Measurements from ENCODE around the gene IL17RD. TPM values are rescaled to one million over a fixed set of nuclear protein-coding genes. Genes with fewer than 3 reads are reported as not detected.

IL17RD gene
- total and polyA plus RNA-seq, 2 of the 13 experiments (the other 11 are each of a cell fraction or from before 2014, with no cell fraction given), result 0.28 to 0.31 TPM

DNA sequence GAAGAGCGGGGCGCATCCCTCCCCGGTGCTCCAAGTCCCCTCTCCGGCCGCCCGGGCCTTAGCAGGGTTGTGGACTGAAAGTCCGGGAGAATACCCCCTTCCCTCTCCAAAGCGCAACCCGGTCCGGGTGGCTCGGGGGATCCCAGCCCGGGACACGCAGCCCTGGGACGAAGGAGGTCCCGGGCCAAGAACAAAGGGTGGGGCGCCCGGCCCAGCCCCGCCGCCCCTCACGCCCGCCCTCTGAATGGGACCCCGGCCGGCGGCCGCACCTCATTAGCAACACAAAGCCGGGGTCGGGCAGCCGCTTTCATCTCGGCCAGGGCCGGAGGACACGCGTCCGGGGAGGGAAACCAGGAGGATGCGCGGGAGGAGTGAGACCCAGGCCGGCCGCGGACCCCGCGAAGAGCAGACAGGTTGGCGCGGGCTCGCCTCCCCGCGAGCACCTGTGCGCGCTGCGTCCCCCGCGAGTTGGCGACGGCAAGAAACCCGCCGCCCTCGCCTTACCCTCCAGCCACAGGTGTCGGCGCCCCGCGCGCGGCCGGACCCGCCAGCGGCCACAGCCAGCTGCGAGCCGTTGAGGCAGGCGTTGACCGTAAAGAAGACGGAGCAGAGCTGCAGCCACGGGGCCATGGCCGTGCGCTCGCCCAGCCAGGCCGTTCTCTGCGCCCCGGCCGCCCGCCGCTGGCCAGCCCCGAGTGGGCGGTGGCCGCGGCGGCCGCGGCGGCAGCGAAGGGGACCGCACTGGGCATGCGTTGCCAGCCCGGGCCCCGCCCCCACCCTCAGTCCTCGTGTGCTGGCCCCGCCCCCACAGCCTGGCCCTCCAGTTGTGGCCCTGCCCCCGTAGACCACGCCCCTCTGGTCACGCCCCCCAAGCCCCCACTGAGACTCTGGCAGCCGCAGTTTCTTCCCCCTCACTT is at the start of gene IL17RD (continued):
- no peak for TF ChIP-seq RBFOX2 (IDR thresholded peaks at IDR 0.05; ENCODE audit: low read depth, low read length)
- TF ChIP-seq YY1 (IDR thresholded peaks at IDR 0.05; ENCODE audit: insufficient read depth, insufficient replicate concordance, low read depth, low read length), result no peak
- TF ChIP-seq ZNF768 (CRISPR knock-in tag; IDR thresholded peaks at IDR 0.05), result peak; percentile 31; the same call in 1 of the 2 replicates
- TF ChIP-seq ZEB1 (IDR thresholded peaks at IDR 0.05; ENCODE audit: insufficient replicate concordance, low read depth), result no peak
- no peak for TF ChIP-seq ZBTB1 (CRISPR knock-in tag; IDR thresholded peaks at IDR 0.05; ENCODE audit: borderline replicate concordance)
- no peak for TF ChIP-seq ZNF326 (CRISPR knock-in tag; IDR thresholded peaks at IDR 0.05; ENCODE audit: borderline replicate concordance)
- TF ChIP-seq CREB1 (IDR thresholded peaks at IDR 0.05), result no peak
- no peak for TF ChIP-seq CREB1 (CRISPR knock-in tag; IDR thresholded peaks at IDR 0.05)
- TF ChIP-seq GTF2F1 (IDR thresholded peaks at IDR 0.05; ENCODE audit: low read length), result no peak
- TF ChIP-seq ZNF350 (CRISPR knock-in tag; IDR thresholded peaks at IDR 0.05; ENCODE audit: borderline replicate concordance, low read depth), result no peak
- peak; percentile 32; the same call in 1 of the 2 replicates for TF ChIP-seq TBX2 (CRISPR knock-in tag; IDR thresholded peaks at IDR 0.05; ENCODE audit: borderline replicate concordance)
- no peak for TF ChIP-seq ZNF557 (CRISPR knock-in tag; IDR thresholded peaks at IDR 0.05)
- TF ChIP-seq, protein P1, sequence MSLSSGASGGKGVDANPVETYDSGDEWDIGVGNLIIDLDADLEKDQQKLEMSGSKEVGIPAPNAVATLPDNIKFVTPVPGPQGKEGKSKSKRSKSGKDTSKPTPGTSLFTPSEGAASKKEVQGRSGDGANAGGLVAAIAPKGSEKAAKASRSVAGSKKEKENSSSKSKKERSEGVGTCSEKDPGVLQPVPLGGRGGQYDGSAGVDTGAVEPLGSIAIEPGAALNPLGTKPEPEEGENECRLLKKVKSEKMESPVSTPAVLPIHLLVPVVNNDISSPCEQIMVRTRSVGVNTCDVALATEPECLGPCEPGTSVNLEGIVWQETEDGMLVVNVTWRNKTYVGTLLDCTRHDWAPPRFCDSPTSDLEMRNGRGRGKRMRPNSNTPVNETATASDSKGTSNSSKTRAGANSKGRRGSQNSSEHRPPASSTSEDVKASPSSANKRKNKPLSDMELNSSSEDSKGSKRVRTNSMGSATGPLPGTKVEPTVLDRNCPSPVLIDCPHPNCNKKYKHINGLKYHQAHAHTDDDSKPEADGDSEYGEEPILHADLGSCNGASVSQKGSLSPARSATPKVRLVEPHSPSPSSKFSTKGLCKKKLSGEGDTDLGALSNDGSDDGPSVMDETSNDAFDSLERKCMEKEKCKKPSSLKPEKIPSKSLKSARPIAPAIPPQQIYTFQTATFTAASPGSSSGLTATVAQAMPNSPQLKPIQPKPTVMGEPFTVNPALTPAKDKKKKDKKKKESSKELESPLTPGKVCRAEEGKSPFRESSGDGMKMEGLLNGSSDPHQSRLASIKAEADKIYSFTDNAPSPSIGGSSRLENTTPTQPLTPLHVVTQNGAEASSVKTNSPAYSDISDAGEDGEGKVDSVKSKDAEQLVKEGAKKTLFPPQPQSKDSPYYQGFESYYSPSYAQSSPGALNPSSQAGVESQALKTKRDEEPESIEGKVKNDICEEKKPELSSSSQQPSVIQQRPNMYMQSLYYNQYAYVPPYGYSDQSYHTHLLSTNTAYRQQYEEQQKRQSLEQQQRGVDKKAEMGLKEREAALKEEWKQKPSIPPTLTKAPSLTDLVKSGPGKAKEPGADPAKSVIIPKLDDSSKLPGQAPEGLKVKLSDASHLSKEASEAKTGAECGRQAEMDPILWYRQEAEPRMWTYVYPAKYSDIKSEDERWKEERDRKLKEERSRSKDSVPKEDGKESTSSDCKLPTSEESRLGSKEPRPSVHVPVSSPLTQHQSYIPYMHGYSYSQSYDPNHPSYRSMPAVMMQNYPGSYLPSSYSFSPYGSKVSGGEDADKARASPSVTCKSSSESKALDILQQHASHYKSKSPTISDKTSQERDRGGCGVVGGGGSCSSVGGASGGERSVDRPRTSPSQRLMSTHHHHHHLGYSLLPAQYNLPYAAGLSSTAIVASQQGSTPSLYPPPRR (CRISPR knock-in tag; IDR thresholded peaks at IDR 0.05; ENCODE audit: borderline replicate concordance), result no peak
- peak; percentile 32; the same call in 1 of the 2 replicates for TF ChIP-seq PHF8 (CRISPR knock-in tag; IDR thresholded peaks at IDR 0.05)
- TF ChIP-seq, protein P2, sequence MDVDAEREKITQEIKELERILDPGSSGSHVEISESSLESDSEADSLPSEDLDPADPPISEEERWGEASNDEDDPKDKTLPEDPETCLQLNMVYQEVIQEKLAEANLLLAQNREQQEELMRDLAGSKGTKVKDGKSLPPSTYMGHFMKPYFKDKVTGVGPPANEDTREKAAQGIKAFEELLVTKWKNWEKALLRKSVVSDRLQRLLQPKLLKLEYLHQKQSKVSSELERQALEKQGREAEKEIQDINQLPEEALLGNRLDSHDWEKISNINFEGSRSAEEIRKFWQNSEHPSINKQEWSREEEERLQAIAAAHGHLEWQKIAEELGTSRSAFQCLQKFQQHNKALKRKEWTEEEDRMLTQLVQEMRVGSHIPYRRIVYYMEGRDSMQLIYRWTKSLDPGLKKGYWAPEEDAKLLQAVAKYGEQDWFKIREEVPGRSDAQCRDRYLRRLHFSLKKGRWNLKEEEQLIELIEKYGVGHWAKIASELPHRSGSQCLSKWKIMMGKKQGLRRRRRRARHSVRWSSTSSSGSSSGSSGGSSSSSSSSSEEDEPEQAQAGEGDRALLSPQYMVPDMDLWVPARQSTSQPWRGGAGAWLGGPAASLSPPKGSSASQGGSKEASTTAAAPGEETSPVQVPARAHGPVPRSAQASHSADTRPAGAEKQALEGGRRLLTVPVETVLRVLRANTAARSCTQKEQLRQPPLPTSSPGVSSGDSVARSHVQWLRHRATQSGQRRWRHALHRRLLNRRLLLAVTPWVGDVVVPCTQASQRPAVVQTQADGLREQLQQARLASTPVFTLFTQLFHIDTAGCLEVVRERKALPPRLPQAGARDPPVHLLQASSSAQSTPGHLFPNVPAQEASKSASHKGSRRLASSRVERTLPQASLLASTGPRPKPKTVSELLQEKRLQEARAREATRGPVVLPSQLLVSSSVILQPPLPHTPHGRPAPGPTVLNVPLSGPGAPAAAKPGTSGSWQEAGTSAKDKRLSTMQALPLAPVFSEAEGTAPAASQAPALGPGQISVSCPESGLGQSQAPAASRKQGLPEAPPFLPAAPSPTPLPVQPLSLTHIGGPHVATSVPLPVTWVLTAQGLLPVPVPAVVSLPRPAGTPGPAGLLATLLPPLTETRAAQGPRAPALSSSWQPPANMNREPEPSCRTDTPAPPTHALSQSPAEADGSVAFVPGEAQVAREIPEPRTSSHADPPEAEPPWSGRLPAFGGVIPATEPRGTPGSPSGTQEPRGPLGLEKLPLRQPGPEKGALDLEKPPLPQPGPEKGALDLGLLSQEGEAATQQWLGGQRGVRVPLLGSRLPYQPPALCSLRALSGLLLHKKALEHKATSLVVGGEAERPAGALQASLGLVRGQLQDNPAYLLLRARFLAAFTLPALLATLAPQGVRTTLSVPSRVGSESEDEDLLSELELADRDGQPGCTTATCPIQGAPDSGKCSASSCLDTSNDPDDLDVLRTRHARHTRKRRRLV (CRISPR knock-in tag; IDR thresholded peaks at IDR 0.05), result no peak
- TF ChIP-seq MLLT10 (CRISPR knock-in tag; IDR thresholded peaks at IDR 0.05), result no peak
- no peak for TF ChIP-seq ZNF747 (CRISPR knock-in tag; IDR thresholded peaks at IDR 0.05; ENCODE audit: borderline replicate concordance)
- no peak for TF ChIP-seq ZNF879 (CRISPR knock-in tag; IDR thresholded peaks at IDR 0.05)
- TF ChIP-seq TCF7 (IDR thresholded peaks at IDR 0.05; ENCODE audit: low read depth), result peak; percentile 17; the same call in 1 of the 2 replicates
- no peak for TF ChIP-seq FOXJ3 (CRISPR knock-in tag; IDR thresholded peaks at IDR 0.05; ENCODE audit: borderline replicate concordance)
- TF ChIP-seq ZSCAN30 (CRISPR knock-in tag; IDR thresholded peaks at IDR 0.05), result no peak

All from HepG2 (cell line).